WI38 (cell line): ENCODE measurements around the gene FBXO40.

Experiments used
- H3K4me3 ChIP-seq: 2 replicates; pipeline ENCODE4 v1.5.1; 2011; ENCODE audit warnings: low read depth, mild to moderate bottlenecking, control low read depth, low read length
- TF ChIP-seq, protein P1 (sequence below): IDR thresholded peaks from 2 replicates; pipeline ENCODE4 v1.5.1; 2012; ENCODE audit warnings: low read depth, mild to moderate bottlenecking, control low read depth, low read length

FBXO40 gene

DNA sequence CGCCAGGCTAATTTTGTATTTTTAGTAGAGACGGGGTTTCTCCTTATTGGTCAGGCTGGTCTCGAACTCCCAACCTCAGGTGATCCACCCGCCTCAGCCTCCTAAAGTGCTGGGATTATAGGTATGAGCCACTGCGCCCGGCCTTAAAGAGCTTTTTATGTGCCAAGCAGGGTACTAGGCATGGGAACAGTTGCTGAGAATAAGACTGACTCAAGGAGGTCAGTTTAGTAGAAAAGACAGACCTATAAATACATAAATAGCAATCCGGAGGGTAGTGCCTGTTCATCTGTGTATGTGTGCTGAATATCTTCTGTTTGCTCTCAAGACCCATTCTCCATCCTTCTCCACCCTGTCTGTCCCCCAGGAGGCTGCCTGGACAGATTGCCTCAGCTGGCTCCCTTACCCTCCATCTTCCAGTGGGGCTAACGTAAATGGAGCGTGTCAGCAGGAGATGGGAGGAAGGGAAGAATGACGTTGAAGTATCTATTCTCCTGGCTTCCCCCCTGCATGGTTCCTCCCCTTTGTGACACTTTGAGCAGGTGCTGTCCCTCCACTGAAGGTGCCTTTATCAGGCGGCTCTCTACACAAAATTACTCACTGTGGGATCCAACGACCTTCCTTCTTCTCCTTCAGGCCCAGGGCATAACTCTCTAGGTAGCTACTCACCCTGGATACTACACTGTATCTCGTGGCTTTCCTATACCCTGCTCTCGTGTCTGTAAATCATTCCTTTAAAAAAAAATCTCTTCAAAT lies 31.1 kb downstream of the FBXO40 start:
- TF ChIP-seq, protein P1, sequence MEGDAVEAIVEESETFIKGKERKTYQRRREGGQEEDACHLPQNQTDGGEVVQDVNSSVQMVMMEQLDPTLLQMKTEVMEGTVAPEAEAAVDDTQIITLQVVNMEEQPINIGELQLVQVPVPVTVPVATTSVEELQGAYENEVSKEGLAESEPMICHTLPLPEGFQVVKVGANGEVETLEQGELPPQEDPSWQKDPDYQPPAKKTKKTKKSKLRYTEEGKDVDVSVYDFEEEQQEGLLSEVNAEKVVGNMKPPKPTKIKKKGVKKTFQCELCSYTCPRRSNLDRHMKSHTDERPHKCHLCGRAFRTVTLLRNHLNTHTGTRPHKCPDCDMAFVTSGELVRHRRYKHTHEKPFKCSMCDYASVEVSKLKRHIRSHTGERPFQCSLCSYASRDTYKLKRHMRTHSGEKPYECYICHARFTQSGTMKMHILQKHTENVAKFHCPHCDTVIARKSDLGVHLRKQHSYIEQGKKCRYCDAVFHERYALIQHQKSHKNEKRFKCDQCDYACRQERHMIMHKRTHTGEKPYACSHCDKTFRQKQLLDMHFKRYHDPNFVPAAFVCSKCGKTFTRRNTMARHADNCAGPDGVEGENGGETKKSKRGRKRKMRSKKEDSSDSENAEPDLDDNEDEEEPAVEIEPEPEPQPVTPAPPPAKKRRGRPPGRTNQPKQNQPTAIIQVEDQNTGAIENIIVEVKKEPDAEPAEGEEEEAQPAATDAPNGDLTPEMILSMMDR: no peak
- H3K4me3 ChIP-seq: no peak overlapping the region

- TF ChIP-seq, protein P1: no peak
- H3K4me3 ChIP-seq: no peak overlapping the region
Observed at GRCh38 chr3:121626495-121626894, 33.3 kb downstream of the FBXO40 start.

DNA sequence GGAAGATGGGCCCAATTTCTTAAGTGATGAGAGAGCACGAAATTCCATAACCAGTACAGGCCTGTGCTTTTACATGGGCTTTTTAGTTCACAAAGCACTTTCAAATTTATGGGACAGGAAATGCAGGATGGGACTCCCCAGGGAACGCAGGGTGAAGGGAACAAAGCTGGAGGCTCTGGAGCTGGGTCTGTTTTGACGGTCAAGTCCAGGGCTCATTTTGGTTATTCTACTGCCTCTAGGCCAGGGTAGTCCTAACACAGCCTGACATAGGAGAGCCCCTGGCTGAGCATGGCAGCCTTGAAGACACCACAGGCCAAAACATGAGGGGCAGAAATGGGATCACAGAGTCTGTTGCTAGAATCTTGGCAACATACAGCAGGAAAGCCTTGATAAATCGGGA lies 34.0 kb downstream of the FBXO40 start:
- TF ChIP-seq, protein P1: no peak
- no peak overlapping the region for H3K4me3 ChIP-seq

GRCh38 chr3:121627622-121628021 lies 34.4 kb downstream of the FBXO40 start:
- no peak overlapping the region for H3K4me3 ChIP-seq
- TF ChIP-seq, protein P1: no peak

DNA sequence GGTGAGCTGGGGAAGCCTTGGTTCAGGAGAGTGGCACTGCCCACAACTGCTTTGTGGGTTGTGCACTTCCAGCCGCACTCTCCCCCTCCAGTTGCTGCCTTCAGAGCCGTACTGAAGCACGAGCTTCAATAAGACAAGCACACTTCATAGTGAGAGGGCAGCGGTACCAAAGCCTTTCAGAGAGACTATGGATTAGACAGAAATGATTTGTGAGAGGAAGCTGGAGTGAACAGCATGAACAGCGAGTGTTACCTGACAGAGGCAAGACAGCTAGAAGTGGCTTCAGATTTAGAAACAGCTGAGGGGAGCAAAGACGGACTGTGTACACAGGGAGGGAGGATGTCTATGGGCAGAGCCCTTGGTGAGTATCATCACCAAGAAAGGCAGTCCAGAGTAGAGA lies 36.4 kb downstream of the FBXO40 start:
- H3K4me3 ChIP-seq: no peak overlapping the region
- TF ChIP-seq, protein P1: no peak

GRCh38 chr3:121630355-121630754 lies 37.2 kb downstream of the FBXO40 start:
- H3K4me3 ChIP-seq: no peak overlapping the region
- TF ChIP-seq, protein P1: no peak

DNA sequence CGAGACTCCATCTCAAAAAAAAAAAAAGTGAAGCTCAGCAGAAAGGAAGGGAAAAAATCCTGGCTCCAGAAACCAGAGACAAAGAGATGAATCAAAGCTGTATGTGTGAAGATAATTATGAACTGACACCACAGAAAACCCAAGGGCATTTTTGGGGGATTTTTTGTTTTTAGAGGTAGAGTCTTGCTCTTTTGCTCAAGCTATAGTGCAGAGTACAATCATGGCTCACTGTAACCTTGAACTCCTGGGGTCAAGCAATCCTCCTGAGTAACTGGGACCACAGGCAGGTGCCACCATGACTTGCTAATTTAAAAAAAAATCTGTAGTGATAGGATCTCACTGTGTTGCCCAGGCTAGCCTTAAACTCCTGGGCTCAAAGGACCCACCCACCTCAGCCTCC lies 44.7 kb downstream of the FBXO40 start:
- TF ChIP-seq, protein P1: no peak
- no peak overlapping the region for H3K4me3 ChIP-seq
